HFF-Myc (cell line): ENCODE measurements around the gene DGAT2L6.

ENCODE experiments used
- DNase-seq: peaks from one replicate; pipeline ENCODE4 v3.0.0-alpha.2; 2011; ENCODE audit warnings: low read depth; ENCODE audit errors: extremely low read depth
- H3K4me3 ChIP-seq: replicated peaks from 2 replicates; pipeline ENCODE4 v1.5.1; 2011; ENCODE audit warnings: low read depth, mild to moderate bottlenecking, control low read depth, low read length
- TF ChIP-seq, protein P1 (sequence below): IDR thresholded peaks from 2 replicates; pipeline ENCODE4 v1.5.1; 2012; ENCODE audit warnings: mild to moderate bottlenecking, low read depth, low read length, control low read depth; ENCODE audit errors: missing control alignments

Gene DGAT2L6

DNA sequence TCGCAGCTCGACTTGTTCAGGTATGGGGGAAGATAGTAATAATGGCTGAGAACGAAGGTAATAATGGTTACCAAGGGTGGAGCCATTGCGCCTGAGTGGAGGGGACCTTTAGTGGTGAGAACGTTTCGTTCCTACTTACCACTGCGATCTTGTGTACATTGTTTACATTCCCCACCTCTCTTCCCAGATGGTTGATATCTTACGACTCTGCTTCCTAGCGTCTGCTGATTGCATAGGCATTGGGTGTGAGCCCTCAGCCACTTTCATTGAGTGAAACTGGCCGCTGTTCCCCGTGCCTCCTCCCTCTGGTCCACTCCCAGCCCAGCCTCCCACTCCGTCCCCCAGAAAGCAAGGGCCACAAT, 43.2 kb upstream of the DGAT2L6 start:
- TF ChIP-seq, protein P1, sequence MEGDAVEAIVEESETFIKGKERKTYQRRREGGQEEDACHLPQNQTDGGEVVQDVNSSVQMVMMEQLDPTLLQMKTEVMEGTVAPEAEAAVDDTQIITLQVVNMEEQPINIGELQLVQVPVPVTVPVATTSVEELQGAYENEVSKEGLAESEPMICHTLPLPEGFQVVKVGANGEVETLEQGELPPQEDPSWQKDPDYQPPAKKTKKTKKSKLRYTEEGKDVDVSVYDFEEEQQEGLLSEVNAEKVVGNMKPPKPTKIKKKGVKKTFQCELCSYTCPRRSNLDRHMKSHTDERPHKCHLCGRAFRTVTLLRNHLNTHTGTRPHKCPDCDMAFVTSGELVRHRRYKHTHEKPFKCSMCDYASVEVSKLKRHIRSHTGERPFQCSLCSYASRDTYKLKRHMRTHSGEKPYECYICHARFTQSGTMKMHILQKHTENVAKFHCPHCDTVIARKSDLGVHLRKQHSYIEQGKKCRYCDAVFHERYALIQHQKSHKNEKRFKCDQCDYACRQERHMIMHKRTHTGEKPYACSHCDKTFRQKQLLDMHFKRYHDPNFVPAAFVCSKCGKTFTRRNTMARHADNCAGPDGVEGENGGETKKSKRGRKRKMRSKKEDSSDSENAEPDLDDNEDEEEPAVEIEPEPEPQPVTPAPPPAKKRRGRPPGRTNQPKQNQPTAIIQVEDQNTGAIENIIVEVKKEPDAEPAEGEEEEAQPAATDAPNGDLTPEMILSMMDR, result no peak
- H3K4me3 ChIP-seq, result peak overlapping the region; percentile 79
- DNase-seq, result no peak

DNA sequence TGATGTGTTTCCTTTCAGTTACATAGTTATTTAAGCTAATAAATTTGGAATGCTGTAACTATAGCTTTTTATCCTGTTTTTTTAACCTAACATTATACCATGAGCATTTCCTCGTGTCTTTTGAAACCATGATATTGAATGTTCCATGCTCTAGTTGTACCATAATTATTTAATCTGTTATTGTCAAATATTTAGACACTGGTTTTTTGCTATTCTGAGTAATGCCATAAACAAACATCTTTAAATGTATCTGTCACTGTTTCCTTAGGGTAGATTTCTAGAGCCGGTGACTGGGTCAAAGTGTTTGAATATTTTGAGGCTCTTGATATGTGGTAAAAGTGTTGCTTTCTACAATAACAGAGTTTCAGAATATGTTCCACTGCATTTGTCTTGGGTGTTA, 38.7 kb upstream of the DGAT2L6 start:
- TF ChIP-seq, protein P1, result no peak
- DNase-seq, result no peak
- H3K4me3 ChIP-seq, result no peak overlapping the region

DNA sequence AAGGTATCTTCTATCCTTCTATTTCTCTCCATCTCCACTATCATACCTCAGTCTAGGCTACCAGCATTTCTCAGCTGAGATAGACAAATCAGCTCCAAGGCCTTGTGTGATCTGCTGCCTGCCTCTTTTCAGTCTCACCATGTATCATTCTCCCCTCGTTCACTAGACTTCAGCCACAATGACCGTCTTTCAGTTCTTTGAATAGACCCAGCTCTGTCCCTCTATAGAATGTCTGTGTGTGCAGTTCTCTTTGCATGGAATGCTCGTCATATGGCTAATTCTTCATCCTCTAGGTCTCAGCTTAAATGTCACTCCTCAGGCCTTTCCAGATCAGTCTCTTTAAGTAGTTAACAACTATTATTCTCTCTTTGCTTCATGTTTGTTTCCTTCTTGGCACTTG, 37.5 kb upstream of the DGAT2L6 start:
- TF ChIP-seq, protein P1, result no peak

DNA sequence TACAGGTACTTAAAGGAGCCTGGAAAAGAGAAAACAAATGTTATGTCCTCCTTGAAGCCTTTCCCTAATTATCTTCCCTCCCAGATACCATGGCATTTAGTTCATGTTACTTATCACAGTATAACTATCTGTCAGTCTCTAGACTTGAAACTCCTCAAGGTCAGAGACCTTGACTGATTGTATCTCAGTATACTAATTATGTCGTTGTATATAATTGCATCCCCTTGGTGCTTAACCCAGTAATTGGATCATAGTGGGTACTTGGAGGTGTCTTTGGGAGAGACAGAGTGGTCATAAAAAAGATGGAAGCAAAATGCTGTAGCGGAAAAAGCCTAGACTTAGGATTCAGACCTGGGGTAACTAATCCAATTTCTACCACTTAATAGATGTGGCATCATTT, 35.9 kb upstream of the DGAT2L6 start:
- TF ChIP-seq, protein P1, result no peak
- H3K4me3 ChIP-seq, result no peak overlapping the region
- DNase-seq, result no peak

More for the DNA sequence above, 37.5 kb upstream of the DGAT2L6 start:
- H3K4me3 ChIP-seq, result no peak overlapping the region
- DNase-seq, result no peak

DNA sequence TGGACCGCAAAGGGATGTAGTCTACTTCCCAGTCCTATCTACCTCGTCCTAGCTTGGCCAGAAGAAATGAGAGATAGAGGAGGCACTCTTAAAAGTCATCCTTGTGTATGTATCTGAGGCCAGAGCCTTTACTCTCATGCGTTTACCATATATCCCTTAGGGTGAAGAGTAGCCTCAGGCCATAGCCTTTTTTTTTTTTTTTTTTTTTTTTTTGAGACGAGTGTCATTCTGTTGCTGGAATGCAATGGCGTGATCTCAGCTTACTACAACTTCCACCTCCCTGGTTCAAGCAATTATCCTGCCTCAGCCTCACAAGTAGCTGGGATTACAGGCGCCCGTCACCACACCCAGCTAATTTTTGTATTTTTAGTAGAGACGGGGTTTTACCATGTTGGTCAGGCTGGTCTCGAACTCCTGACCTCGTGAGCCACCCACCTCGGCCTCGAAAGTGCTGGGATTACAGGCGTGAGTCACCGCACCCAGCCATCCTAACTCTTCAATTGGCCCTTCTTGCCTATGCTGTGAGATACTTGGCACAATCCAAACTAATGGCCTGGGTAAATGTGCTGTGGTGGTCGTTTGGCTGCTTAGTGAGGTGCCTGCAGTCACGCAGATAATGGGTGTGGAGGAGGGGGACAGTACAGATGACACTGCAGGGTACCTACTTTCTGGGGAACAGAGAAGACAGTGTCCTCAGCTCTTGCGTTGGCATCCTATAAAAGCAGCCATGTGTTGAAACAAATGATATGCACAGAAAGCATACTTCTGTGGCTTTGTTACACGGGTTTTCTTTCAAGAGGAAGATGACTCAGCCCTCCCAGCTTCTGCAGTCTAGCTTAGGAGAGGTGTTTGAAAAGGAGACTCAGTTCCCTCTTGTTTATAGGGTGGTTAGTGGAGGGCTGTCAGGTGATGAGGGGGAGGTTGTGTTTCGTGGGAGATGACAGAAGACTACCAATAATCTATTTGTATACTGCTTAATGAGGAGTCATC, 10.4 kb upstream of the DGAT2L6 start:
- DNase-seq, result peak; percentile 12
- H3K4me3 ChIP-seq, result no peak overlapping the region
- TF ChIP-seq, protein P1, result no peak

DNA sequence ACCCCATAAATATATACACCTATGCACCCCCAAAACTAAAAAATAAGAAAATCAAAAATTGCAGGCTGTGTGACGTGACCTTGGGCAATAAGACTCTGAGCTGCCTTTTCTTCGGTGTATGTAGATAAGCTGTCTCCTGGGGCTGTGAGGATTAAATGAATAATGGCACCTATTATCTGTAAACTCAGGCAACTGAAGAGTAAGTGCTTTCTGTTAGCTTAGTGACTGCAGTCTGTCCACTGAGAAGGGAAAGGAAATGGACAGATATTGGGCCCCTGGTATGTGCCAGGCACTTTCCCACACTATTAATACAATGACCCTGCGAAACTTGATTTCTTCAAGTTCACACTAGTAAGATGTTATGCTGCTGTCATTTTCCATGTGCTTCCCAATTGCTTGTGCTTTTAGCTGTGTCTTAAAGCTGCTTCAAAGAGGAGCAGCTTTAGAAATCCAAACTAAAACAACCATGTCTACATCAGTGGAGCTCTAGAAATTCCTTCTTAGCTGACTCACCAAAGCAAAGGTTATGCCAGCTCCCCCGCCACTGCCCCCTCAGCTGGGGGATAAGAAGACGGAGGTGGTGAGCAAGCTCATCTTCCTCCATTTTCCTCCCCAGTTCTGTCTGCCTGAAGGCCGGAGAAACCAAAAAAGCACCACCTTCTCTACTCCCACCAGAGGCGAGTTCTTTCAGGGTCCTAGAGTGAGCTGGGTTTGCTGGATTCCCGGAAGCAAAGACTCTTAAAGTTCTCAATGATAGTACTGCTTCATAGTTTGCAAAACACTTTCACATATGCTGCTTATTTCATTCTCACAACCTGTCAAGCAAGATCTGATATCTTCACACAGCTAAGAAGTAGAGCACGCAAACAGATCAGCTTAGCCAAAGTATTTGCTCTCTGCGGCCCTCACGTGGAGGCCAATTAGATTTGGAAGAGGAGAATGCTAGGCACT, 8.8 kb upstream of the DGAT2L6 start:
- TF ChIP-seq, protein P1, result no peak
- peak; percentile 14 for DNase-seq
- H3K4me3 ChIP-seq, result peak overlapping the region; percentile 7; the same call in 1 of the 2 replicates
